GM21515 (cell line): Measurements from ENCODE around the gene ZC2HC1B.
"Not testable (repeated sequence)": the region's sequence is repeated elsewhere in the genome, so short reads cannot be mapped to it uniquely, and the experiment has no call there.

Source experiments
- ATAC-seq: cut with Tn5 transposase; IDR thresholded peaks from one replicate; pipeline ENCODE4 v1.9.1; 2021; ENCODE audit not compliant: unreplicated experiment

The ZC2HC1B gene, protein sequence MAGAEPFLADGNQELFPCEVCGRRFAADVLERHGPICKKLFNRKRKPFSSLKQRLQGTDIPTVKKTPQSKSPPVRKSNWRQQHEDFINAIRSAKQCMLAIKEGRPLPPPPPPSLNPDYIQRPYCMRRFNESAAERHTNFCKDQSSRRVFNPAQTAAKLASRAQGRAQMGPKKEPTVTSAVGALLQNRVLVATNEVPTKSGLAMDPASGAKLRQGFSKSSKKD

DNA sequence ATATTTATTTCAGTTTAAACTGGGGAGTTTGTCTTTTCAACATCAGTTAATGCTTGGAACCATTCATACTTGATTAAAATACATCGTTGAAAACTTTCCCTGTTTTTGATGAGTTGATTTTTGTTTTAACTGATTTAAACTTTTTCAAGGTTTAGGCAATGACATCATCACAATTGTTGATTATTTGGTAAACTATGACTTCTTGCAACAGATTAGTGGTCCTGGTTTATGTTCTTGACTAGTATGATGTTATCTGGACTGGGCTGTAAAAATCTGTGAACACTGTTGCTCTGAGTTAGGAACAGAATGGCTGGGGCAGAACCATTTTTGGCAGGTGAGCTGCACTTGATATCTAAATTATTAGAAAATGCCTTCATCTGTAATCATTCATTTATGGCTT is at the start of gene ZC2HC1B:
Gene ZC2HC1B, plus strand, starts transcription at position 241 of the 400 bp plus-strand sequence. Its CDS starts 66 bp downstream, at position 307.
- ATAC-seq = no peak

DNA sequence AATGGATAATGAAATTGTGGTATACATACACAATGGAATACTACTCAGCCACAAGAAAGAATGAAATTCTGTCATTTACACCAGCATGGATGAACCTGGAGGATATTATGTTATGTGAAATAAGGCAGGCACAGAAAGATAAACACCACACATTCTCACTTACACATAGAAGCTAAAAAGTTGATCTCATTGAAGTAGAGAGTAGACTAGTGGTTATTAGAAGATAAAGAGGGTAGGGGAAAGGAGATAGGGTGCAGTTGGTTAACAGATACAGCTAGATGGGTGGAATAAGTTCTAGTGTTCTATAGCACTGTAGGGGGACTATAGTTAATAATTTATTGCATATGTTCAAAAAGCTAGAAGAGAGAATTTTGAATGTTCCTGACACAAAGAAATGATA is 46.7 kb upstream of the ZC2HC1B start:
- ATAC-seq = no peak

DNA sequence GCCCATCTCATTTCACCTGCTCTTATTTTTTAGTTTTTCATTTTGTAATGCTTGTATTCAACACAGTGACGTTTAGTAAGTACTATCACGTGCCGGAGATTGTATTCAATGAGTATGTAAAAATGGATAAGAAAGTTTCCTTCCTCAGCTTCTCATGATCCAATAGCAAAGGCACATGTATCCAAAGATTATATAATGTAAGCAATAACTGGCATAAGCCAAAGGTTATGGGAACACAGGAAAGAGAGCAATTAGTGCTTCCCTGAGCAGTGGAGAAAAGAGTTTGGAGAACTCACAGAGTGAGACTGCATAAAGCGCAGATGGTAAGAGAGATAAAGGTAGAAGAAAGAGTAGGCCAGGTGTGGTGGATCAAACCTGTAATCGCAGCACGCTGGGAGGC is 42.9 kb upstream of the ZC2HC1B start:
- no peak for ATAC-seq

- ATAC-seq = no peak
These were observed 41.7 kb upstream of the ZC2HC1B start for GRCh38 chr6:143822584-143823024.

DNA sequence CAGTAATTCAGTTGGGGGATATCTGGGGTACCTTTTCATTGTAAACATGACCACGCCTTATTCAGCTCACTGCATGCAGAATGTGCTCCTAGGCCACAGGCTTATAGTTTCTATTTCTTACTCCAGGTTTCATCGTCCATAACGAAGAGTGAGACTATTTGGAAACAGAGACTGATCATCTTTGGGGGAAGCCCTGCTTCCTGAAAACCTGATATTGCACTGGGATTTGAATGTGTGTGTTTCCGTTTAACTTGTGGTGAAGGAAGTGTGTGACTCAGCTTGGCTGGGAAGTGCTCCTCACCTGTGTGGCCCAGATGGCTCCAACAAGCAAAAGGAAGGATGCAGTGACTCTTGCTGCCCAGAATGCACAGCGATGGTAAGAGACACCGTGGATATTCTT is 40.7 kb upstream of the ZC2HC1B start:
- ATAC-seq = no peak

DNA sequence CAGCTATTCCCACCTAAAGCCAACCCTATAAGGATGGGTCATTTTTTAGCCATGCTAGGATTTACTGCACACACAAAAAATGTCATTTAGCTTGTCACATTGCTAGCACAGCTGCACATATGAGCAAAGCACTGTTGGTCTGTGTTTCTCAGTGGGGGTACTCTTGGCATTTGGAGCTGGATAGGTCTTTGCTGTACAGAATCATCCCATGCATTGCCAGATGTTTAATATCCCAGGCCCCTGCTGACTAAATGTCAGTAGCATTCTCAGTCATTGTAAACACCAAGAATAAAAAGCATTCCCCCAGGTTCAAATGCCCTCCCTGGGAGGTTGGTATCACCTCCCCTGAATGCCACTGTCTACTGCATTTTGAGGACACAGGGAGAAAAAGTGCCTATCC is 35.7 kb upstream of the ZC2HC1B start:
- ATAC-seq = no peak

DNA sequence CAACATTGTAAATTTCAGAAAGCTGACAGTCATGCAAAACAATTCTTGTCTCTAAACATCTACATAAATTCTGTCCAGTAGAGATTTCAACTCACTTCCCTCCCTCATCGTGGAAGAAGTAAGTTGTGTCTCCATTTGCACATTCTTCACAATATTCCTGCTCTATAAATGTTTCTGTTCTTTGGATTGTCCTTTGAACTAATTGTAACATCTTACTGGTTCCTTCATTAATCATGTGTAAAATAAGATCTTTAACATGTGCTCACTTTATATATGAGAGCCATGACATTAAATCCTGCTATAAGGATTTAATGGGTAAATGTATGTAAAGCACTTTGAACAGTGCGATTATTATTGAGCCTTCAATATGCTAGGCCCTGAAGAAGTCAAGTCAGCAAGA is 28.1 kb upstream of the ZC2HC1B start:
- no peak for ATAC-seq

GRCh38 chr6:143838395-143838794 is 25.9 kb upstream of the ZC2HC1B start:
- no peak for ATAC-seq

DNA sequence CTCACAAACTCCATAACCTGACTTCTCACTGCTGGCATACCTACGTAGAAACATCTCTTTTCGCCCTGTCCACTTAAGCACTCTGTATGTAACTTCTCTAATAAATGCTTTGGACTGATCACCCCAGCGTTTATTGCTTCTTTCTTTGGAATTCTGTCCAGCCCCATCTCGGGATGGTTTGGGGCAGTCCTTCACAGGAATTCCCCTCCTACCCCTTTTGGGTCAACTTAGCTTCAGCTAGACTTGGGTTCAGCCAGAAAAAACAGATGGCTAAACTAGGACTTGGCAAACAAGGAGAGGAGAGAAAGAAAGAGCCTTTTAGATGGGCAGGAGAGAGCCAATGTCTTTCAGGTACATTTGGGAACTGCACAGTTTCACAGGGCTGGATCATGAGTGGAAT is 25.1 kb upstream of the ZC2HC1B start:
- no peak for ATAC-seq

- ATAC-seq = no peak
These were observed 23.5 kb upstream of the ZC2HC1B start for GRCh38 chr6:143840595-143841265.

DNA sequence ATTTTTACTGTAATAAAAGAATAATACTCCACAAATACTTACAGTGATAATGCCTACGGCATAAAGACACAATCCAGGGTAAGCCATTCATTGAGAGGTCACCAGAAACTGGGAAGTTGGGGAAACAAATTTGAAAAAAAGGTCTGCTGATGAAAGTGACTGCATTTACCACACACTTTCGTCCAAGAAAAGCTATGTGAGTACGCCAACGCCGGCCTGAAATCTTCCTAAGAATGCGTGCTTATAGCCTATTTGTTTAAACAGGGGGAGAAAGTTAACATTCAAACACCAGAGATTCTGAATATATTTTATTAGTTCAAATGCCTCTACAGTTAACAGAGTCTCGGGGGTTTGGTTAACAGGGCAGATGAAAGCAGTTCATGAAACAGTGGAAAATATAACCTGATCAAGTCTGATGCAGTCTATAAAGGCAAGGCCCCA is 21.8 kb upstream of the ZC2HC1B start:
- ATAC-seq = no peak

DNA sequence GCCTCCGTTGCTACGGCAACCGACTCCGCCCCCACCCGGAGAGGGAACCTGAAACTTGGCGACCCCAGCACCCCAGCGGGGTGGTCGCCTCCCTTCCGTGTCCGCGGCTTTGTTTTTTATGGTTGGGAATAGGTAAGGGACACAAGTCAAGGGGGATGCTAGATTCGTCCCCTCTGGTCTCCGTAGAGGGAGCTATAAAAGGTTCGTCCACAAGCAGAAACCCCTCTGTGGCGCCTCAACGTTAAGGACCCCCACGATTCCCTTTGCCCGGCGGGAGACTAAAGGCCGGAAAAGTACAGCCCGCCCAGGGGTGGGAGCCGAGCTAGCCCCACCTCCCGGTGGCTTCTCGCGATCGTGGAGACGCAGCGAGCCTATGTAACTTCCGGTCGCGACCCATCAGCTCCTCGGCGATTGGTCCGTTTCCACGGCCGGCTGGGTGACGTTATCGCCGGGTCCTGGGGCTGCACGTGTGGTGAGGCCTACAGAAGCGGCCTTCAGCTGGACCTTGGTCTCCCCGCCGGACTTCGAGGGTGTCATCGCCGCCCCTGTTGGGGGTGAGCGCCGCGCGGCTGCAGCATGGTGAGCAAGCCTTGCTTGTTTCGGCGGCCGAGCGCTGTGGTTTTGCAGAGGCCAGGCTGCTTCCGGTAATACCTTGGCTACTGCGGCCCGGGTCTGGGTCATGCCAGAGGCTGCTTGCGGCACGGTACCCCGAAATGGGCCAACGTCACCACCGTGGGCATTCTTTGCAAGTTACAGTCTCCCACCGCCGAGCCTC is 21.2 kb upstream of the ZC2HC1B start, which contains the start of gene LTV1:
Gene LTV1, plus strand, starts transcription at position 437 of the 775 bp plus-strand sequence. Its CDS starts 140 bp downstream, at position 577.
- peak; percentile 100 for ATAC-seq

DNA sequence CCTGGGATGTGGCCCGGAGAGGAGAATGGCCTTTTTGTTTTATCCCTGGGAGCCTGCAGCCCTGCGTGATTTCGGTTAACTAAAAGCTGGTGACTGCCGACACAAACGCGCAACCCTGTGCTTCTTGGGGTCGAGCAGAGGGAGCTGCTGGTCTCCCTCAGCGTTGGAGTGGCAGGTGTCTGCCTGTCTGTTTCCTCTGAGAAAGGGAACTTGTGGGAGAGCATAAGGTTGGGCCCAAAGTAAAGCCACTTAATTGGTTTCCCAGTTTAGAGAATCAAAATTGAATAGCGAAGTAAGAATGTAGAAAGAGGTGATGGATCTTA is 20.6 kb upstream of the ZC2HC1B start:
- peak; percentile 19 for ATAC-seq

DNA sequence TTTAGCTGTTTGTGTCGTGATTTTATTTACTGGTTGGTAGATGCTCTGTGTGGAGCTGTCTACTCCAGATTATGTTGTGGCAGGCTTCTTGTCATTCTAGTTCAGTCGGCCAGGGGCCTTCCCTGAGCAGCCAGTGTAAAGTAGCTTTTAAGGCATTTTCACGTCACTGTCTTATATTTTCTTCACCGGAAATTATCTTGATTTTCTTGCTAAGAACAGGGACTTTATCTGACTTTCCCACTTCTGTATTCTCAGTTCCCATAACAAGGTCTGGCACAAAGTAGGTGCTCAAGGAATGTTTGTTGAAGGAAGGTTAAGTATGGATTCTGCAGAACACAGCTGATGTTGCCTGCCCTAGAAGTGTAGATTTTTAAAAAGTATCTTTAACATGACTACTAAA is 20.3 kb upstream of the ZC2HC1B start:
- no peak for ATAC-seq

DNA sequence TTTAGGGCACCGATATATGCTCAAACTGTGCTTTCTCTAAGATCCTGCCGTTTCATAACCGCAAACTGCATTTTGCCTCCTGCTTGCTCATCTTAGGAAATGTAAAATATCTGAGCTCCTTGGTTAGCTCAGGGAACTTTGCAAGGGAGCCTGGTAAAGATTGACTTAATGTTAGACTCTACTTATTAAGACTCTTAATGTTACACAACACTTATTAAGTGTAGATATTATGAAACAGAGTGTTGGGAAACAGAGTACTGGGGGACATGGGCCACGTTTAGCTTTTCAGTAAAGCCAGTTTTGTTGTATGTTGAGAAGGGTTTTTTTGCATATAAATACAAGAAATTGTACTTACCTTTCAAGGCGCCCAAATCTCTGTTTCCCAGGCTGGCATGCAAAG is 19.2 kb upstream of the ZC2HC1B start:
- no peak for ATAC-seq

- not testable (repeated sequence) for ATAC-seq
These were observed 12.6 kb upstream of the ZC2HC1B start for GRCh38 chr6:143851706-143852105.

DNA sequence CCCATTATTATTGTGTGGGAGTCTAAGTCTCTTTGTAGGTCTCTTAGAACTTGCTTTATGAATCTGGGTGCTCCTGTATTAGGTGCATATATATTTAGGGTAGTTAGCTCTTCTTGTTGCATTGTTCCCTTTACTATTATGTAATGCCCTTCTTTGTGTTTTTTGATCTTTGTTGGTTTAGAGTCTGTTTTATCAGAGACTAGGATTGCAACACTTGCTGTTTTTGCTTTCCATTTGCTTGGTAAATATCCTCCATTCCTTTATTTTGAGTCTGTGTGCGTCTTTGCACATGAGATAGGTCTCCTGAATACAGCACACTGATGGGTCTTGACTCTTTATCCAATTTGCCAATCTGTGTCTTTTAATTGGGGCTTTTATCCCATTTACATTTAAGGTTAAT is 9.2 kb upstream of the ZC2HC1B start:
- not testable (repeated sequence) for ATAC-seq

DNA sequence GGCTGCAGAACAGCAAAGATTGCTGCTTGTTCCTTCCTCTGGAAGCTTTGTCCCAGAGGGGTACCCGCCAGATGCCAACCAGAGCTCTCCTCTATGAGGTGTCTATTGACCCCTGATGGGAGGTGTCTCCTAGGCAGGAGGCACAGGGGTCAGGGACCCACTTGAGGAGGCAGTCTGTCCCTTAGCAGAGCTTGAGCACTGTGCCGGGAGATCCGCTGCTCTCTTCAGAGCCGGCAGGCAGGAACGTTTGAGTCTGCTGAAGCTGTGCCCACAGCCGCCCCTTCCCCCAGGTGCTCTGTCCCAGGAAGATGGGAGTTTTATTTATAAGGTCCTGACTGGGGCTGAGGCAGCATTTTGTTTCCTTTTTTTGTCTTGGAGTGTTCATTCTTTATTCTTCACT is 7.5 kb upstream of the ZC2HC1B start:
- not testable (repeated sequence) for ATAC-seq

GRCh38 chr6:143857651-143858050 is 6.6 kb upstream of the ZC2HC1B start:
- no peak for ATAC-seq

DNA sequence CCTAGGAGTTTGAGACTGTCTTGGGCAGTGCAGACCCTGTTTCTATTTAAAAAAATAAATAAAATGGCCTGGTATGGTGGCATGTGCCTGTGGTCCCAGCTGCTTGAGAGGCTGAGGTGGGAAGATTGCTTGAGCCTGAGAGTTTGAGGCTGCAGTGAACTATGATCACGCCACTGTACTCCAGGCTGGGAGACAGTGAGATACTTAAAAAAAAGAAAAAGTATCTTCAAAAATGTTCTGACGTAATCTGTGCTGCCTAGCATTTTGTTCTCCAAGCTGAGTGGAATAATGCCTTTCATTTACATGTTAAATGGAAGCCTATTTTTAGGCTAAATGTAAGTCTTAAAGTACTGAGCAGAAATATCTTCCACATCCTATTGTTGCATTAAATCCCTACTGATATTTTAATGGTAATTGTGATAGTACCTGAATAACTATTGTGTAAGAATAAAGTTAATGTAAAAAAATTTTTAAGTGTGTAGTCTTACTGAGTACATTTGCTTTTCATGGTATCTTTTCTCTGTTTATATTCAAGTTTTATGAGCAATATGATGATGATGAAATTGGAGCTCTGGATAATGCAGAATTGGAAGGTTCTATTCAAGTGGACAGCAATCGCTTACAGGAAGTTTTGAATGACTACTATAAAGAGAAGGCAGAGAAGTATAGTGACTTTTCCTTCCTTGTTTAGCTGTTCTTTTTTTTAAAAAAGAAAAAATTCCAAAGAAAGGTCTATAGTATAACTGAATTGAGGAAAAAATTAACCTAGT is 4.2 kb upstream of the ZC2HC1B start:
- ATAC-seq = no peak

GRCh38 chr6:143863771-143864170 is 503 bp upstream of the ZC2HC1B start:
- no peak for ATAC-seq
